Measurements from ENCODE around the gene ARHGDIB. TPM values are rescaled to one million over a fixed set of nuclear protein-coding genes. Genes with fewer than 3 reads are reported as not detected.

ARHGDIB gene
- 1,194 and 1,202 TPM in 2 replicates for total RNA-seq

DNA sequence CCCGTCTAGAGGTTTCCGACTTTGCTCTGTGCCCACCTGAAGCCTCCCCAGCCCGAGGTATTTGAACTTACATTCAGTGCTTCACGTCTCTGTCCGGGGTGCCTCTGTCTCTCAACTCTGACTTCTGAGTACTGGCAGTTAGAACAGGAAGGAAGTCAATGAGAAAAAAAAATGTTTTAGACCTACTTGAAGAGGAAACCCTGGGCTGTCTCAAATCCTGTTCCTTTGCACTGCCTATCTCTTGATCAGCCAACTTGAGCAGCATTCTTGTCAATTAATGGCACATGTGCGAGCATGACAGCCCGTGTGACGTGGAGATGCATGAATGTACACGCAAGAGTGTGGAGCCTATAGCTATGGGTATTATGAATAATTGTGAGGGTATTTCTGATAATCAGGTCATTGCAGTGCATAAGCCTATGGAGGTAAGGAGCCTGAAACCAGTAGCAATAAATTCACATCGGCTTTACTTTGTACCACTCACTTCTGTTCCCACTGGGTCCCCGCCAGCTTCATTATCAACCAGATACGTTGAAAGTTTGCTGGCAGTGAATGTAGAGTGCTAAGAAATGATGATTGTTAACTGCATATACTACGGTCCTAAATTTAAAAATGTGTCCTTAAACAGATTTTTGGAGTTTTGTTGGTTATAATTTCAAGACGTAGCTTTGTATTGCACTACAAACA is at the start of gene ARHGDIB:
Gene ARHGDIB (minus strand): TSS at position 136 of the 687 bp plus-strand sequence. CDS start 10,889 bp downstream, outside the sequence.
- intact Hi-C loops (cut with micrococcal nuclease) = loop anchor here (1.0 to 5.0 kb wide), 13 partner anchors 9 to 921 kb away; partner anchors contain the start of genes C12orf60, STRAP and WBP11

DNA sequence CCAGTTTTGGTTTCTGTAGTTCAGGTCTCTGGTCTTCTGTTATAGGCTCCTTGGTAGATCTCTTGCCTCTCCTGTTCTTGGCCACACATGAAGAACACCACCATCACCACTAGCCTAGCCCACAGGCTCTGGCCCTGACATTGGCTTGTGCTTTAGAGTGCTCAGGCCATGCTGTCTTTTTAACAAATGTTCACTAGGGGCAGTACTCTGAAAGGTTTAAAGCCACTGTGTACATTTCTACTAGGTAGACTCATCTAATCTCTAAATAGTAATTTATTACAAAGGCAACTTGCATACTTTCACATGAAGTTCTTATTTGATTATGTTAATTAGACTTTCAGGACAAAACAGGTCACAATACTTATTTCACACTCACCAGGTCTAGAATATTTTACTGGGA is 49.8 kb upstream of the ARHGDIB start:
- intact Hi-C loops (cut with micrococcal nuclease) = loop anchor here (5.0 kb wide), 1 partner anchor 256 kb away; no protein-coding TSS in a partner anchor

- intact Hi-C loops (cut with micrococcal nuclease) = no loop called here
These were observed 46.1 kb upstream of the ARHGDIB start for GRCh38 chr12:15007551-15007950.

DNA sequence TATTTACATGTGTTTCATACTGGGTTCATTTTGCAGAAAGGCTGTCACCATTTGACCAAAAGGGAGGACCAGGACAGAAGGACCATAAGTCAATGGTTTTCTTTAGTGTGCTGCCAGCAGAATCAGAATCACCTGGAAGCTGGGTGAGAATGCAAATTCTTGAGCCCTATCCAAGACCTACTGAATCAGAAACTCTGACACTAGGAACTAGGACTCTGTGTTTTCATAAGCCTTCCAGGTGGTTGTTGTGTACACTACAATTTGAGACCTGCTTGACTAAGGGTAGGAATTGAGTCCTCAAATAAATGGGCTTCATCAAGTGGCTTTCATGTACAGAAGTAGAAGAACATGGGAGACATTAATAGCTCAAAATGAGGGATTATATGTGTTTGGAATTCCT is 43.7 kb upstream of the ARHGDIB start:
- intact Hi-C loops (cut with micrococcal nuclease) = no loop called here

- intact Hi-C loops (cut with micrococcal nuclease) = no loop called here
These were observed 43.0 kb upstream of the ARHGDIB start for GRCh38 chr12:15004421-15004820.

DNA sequence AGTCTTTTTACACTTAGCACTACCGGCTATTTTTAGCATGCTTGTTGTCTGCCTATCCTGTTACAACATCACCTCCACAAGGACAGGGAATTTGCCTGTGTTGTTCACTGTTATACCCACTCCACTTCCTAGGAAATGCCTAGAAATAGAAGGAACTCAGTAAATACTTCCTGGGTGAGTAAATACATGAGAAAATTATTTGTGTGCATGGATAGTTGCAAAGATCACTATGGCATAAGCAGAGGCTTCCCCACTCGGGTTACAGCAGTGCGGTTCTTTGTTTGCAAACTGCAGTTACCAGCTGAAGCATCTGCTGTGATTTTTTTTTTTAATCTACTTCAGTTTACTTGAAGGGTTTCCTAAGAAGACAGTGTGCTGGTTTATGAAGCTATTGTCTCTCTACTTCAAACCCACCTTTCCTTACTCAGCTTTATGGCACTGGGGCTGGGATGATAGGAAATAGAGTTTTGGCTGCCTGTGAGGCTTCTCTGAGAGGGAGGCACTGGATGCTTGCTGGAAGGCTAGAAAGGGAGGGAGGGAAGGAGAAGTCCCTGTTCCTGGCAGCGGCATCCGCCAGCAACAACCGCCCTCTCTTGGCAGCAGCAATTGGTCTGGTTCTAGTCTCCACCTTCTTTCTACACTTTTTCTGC is 40.5 kb upstream of the ARHGDIB start:
- intact Hi-C loops (cut with micrococcal nuclease) = no loop called here

DNA sequence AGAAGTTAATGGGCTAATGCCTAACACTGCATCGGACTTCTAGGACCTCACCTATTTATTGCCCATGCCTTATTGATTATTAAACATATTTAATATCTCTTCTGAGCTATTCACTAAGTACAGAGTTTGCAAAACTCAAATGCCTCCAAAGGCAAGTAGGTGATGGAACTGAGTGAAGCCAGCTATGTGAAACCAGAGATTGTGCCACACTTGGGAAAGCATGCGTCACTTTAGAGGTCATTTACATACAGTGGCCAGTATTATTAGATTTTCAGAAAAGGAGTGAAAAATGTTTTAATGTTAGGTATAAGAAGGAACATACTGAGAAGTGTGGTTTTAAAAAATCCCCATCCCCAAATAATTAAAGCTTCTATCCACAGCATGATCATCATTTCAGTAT is 39.2 kb upstream of the ARHGDIB start:
- intact Hi-C loops (cut with micrococcal nuclease) = no loop called here

DNA sequence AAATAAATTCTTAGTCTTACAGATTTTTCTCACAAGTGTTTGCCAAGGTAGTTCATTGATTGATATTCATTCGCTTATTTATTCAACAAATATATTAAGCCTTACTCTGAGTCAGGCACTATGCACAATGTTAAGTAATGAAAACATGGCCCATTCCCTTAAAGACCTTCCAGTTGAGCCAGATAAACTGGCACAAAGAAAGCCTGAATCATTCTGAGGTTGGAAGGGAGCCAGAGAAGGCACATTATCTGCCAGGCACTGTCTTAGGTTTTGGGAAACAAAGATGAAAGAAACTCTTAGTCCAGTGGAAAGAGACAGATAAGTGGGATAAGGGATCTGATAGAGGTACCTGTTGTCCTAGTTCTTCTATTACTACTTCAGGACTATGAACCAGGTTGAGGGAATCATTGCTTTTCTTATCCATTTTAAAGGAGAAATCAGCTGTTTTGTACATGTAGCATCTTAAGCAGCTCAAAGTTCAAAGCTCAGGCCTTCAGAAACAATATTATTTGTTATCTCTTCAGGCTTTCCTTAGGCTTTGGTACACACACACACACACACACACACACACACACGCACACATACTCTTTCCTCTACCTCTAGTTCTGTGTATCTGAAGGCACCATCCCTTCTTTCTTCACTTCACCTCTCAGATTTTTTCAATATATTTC is 38.4 kb upstream of the ARHGDIB start:
- intact Hi-C loops (cut with micrococcal nuclease) = loop anchor here (5.0 kb wide), 1 partner anchor 222 kb away; the partner anchor contains the start of gene RERG

DNA sequence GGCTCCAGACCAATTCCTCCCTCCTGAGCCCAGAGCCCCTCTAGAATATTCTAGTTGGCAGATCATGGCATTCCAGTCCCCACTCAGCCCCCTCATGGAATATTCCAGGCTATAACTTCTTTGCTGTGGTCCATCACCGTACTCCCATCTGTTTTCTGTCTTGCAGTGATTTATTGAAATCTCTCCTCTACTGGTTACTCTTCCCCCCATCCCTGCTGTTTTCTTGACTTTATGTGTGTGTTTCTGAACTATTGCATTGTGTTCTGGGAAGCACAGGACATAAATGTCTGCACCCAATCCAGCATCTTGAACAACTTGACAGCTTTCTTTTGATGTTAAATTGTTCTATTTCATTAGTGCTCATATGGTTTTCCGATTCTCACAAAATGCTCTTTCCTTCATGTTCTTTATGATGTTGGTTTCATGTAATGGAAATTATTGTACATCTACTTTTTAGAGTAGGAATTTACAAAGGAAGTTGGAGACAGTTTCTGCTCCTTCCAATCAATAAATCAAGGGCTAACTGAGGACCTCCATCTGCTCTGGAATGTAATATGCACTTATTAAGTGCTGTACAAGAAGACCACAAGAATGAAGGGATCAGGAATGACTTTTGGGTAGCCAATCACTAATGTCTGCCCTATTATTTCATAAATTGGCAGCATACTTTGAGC is 37.8 kb upstream of the ARHGDIB start:
- intact Hi-C loops (cut with micrococcal nuclease) = loop anchor here (5.0 kb wide), 1 partner anchor 223 kb away; the partner anchor contains the start of gene RERG

DNA sequence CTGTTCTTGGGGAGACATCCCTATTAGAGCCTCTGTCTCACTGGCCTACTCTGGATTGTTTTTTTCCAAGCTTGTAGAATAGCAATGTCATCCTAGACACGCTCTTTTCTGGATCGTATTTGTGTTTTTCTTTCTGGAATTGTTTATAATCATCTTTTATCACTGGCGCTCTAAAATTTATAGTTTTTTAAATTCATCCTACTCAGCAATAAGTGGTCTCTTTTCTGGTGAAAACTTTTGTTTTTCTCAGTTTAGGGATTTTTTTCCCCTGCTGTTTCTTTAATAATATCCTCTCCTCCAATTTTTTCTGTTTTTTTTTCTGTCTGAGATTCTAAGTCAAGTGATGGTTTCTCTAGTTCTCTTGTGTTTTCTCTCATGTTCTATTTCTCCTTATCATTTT is 36.6 kb upstream of the ARHGDIB start:
- intact Hi-C loops (cut with micrococcal nuclease) = loop anchor here (2.0 to 5.0 kb wide), 3 partner anchors 224 to 271 kb away; partner anchors contain the start of gene RERG

DNA sequence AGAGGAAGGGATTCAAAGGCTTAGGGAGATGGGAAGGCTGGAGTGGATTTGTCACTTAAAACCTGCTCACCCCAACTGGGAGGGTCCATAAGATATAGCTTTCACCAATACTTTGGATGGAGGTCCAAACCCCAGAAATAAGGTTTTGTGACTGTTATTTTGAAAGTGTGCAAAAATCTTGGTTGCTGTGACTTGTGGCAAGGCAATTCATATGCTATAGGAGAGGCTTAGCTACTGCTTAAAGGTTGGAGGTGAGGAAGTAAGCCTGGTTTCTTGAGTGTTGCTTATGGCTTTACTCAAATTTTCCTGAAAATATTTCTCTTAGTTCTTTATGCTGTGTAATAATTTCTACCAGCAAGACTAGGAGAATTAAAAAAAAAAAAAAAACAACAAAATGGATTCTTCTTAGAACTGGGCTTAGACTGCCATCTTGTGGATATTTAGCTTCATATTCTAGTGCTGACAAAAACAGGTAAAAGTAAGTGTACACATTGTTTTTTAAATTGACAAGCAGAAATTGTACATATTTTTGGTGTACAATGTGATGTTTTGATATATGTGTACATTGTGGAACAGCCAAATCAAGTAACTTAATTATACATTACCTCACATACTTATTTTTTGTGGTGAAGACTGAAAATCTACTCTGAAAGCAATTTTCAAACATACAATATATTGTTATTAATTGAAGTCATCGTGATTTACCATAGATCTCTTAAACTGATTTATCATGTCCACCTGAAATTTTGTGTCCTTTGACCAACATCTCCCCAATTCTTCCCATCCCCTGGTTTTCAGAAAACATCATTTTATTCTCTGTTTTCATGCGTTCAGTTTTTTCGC is 34.4 kb upstream of the ARHGDIB start:
- intact Hi-C loops (cut with micrococcal nuclease) = loop anchor here (1.0 to 5.0 kb wide), 11 partner anchors 35 to 366 kb away; partner anchors contain the start of genes ARHGDIB, C12orf60, RERG and WBP11

DNA sequence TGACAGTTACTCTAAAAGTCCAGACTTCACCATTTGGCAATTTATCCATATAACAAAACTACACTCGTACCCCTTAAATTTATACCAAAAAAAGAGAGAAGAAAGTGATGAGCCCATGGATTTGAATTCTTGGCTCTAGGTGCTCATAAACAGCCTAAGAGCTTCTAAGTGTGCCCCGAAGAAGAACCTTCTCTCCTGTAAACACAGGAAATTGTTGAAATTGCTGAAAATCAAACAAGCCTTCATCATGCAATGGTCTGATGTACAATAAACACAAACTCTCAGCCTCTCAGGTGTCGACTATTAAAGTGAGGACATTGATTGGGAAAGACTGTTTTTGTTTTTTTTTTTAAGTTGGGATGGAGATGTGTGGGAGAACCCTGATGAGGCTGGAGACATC is 33.2 kb upstream of the ARHGDIB start:
- intact Hi-C loops (cut with micrococcal nuclease) = loop anchor here (1.0 to 5.0 kb wide), 4 partner anchors 33 to 228 kb away; partner anchors contain the start of genes ARHGDIB, C12orf60, RERG and WBP11

DNA sequence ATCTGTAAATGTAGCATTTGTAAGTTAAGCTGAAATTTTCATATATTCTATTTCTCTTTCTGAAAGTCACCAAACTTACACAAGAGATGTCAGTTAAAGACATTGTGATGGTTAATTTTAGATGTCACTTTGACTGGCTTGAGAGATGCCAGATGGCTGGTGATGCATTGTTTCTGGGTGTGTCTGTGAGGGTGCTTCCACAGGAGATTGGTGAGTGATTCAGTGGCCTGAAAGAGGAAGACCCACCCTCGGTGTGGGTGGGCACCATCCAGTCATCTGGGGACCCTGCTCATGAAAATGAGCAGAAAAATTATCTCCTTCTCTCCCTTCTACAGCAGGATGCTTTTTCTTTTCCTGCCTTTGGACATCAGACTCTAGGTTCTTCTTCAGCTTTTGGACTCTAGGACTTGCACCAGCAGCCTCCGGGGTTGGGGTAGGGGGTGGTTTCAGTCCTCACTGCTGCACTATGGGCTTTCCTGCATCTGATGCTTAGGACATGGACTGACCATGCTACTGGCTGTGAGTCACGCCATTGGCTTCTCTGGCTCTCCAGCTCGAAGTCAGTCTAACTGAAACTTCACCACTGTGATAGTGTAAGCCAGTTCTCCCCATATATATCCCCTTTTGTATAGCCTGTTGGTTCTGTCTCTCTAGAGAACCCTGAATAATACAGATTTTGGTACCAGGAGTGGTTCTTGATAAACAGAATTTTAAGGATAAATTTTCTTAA is 32.3 kb upstream of the ARHGDIB start:
- intact Hi-C loops (cut with micrococcal nuclease) = no loop called here

- intact Hi-C loops (cut with micrococcal nuclease) = no loop called here
These were observed 31.7 kb upstream of the ARHGDIB start for GRCh38 chr12:14993117-14993516.

DNA sequence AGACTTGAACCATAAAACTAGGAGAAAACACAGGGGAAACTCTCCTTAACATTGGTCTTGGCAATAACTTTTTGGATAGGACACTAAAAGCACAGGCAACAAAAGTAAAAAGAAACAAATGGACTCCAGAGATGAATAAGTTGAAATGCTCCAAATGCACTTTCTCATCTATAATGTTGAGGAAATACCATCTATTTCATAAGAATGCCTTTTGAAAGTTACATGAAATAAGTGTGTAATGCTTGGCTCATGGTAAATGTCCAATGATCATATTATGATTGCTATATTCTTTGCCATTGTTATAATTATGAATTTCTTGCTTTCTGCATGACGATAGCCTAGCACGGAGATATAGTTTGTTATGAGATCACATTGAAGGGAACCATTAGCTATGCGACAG is 31.3 kb upstream of the ARHGDIB start:
- intact Hi-C loops (cut with micrococcal nuclease) = no loop called here

- intact Hi-C loops (cut with micrococcal nuclease) = no loop called here
These were observed 29.7 kb upstream of the ARHGDIB start for GRCh38 chr12:14991069-14991468.

GRCh38 chr12:14989790-14990189 is 28.4 kb upstream of the ARHGDIB start:
- intact Hi-C loops (cut with micrococcal nuclease) = no loop called here

GRCh38 chr12:14988035-14988434 is 26.6 kb upstream of the ARHGDIB start:
- intact Hi-C loops (cut with micrococcal nuclease) = no loop called here

GRCh38 chr12:14986449-14986848 is 25.0 kb upstream of the ARHGDIB start:
- intact Hi-C loops (cut with micrococcal nuclease) = no loop called here

Data from T-helper 1 cell treated with Interleukin-12 subunit alpha and Interleukin-12 subunit beta and Interleukin-4 antibody, amounts not matched to agents 30 ng/mL and 1 ng/mL, for 36 hours (primary cell).